Endometrial microvascular endothelial cells (primary cell): ENCODE measurements around the gene TRIO. TPM values are rescaled to one million over a fixed set of nuclear protein-coding genes. Genes with fewer than 3 reads are reported as not detected.

Experiments
- in situ Hi-C: cut with HindIII; loops from 2 replicates; pipeline ENCODE4 v1.10.0; 2017; ENCODE audit warnings: low sequenced_read_pairs, low pct_unique_long_range_greater_than_20kb; ENCODE audit errors: inconsistent ontology term
- total RNA-seq: library from RNA; depleted of rRNA; stranded (reverse); fragments of >200 nt; gene quantifications from one replicate; pipeline ENCODE4 v1.2.3, GENCODE V29; 2015; ENCODE audit errors: inconsistent ontology term

The TRIO gene
- total RNA-seq, 1 donor from 2014 or later: 97.2 TPM

GRCh38 chr5:14342306-14342705 lies 199.2 kb downstream of the TRIO start:
- in situ Hi-C loops: no loop called here

- in situ Hi-C loops: no loop called here
These were observed 200.2 kb downstream of the TRIO start for GRCh38 chr5:14343376-14343775.

- in situ Hi-C loops: no loop called here
These were observed 204.4 kb downstream of the TRIO start for GRCh38 chr5:14347522-14347921.

- in situ Hi-C loops: no loop called here
These were observed 205.0 kb downstream of the TRIO start for GRCh38 chr5:14348142-14348541.

GRCh38 chr5:14349029-14349428 lies 205.9 kb downstream of the TRIO start:
- in situ Hi-C loops: no loop called here

GRCh38 chr5:14351086-14351661 lies 208.0 kb downstream of the TRIO start:
- in situ Hi-C loops: loop anchor here (25.0 kb wide), 1 partner anchor 364 kb away; no protein-coding TSS in a partner anchor

- in situ Hi-C loops: loop anchor here (25.0 kb wide), 1 partner anchor 365 kb away; no protein-coding TSS in a partner anchor
These were observed 208.9 kb downstream of the TRIO start for GRCh38 chr5:14351845-14352712.

- in situ Hi-C loops: loop anchor here (25.0 kb wide), 1 partner anchor 367 kb away; no protein-coding TSS in a partner anchor
These were observed 210.8 kb downstream of the TRIO start for GRCh38 chr5:14353726-14354474.

GRCh38 chr5:14355391-14355790 lies 212.2 kb downstream of the TRIO start:
- in situ Hi-C loops: loop anchor here (25.0 kb wide), 1 partner anchor 368 kb away; no protein-coding TSS in a partner anchor

GRCh38 chr5:14356305-14356704 lies 213.2 kb downstream of the TRIO start:
- in situ Hi-C loops: loop anchor here (25.0 kb wide), 1 partner anchor 369 kb away; no protein-coding TSS in a partner anchor

GRCh38 chr5:14357441-14357840 lies 214.3 kb downstream of the TRIO start:
- in situ Hi-C loops: loop anchor here (25.0 kb wide), 1 partner anchor 370 kb away; no protein-coding TSS in a partner anchor

- in situ Hi-C loops: loop anchor here (25.0 kb wide), 1 partner anchor 371 kb away; no protein-coding TSS in a partner anchor
These were observed 214.7 kb downstream of the TRIO start for GRCh38 chr5:14357851-14358250.

GRCh38 chr5:14358536-14358935 lies 215.4 kb downstream of the TRIO start:
- in situ Hi-C loops: loop anchor here (25.0 kb wide), 1 partner anchor 371 kb away; no protein-coding TSS in a partner anchor

GRCh38 chr5:14359069-14360043 lies 216.2 kb downstream of the TRIO start:
- in situ Hi-C loops: loop anchor here (25.0 kb wide), 1 partner anchor 372 kb away; no protein-coding TSS in a partner anchor

- in situ Hi-C loops: loop anchor here (25.0 kb wide), 1 partner anchor 375 kb away; no protein-coding TSS in a partner anchor
These were observed 219.3 kb downstream of the TRIO start for GRCh38 chr5:14362491-14362890.

- in situ Hi-C loops: loop anchor here (25.0 kb wide), 1 partner anchor 377 kb away; no protein-coding TSS in a partner anchor
These were observed 221.0 kb downstream of the TRIO start for GRCh38 chr5:14364096-14364495.

- in situ Hi-C loops: loop anchor here (25.0 kb wide), 1 partner anchor 378 kb away; no protein-coding TSS in a partner anchor
These were observed 221.7 kb downstream of the TRIO start for GRCh38 chr5:14364576-14365472.
